Mesendoderm (in vitro differentiated cells): Measurements from ENCODE around the gene CR1.

Experiments
- DNase-seq: peaks from one replicate; pipeline ENCODE4 v3.0.0; 2013
- H2AK5ac ChIP-seq: 2 replicates; pipeline ENCODE4 v1.6.1; 2013; ENCODE audit warnings: low read length, inconsistent platforms
- H2BK120ac ChIP-seq: 2 replicates; pipeline ENCODE4 v1.6.1; 2013; ENCODE audit warnings: low read depth, mild to moderate bottlenecking, low read length, moderate library complexity, mixed read lengths
- H2BK15ac ChIP-seq: replicated peaks from 2 replicates; pipeline ENCODE4 v1.6.1; 2013; ENCODE audit warnings: low read depth, mild to moderate bottlenecking, moderate library complexity
- H2BK5ac ChIP-seq: 2 replicates; pipeline ENCODE4 v1.6.1; 2013; ENCODE audit warnings: low read length, inconsistent platforms
- H3K18ac ChIP-seq: 2 replicates; pipeline ENCODE4 v1.6.1; 2013; ENCODE audit warnings: mild to moderate bottlenecking, low read length, mixed read lengths
- H3K23ac ChIP-seq: one replicate; pipeline ENCODE4 v1.6.1; 2013; ENCODE audit warnings: low read length
- H3K27ac ChIP-seq: 2 replicates; pipeline ENCODE4 v1.5.1; 2013; ENCODE audit warnings: low read depth, mild to moderate bottlenecking, inconsistent platforms, low read length, moderate library complexity
- H3K27me3 ChIP-seq: 2 replicates; pipeline ENCODE4 v1.6.1; 2013; ENCODE audit warnings: low read length, control low read depth, mild to moderate bottlenecking, inconsistent platforms; ENCODE audit not compliant: insufficient read depth, poor library complexity
- H3K36me3 ChIP-seq: 2 replicates; pipeline ENCODE4 v1.6.1; 2013; ENCODE audit warnings: low read length, inconsistent platforms; ENCODE audit not compliant: control insufficient read depth, insufficient read depth
- H3K4ac ChIP-seq: one replicate; pipeline ENCODE4 v1.6.1; 2013; ENCODE audit warnings: low read depth, mild to moderate bottlenecking, low read length, moderate library complexity
- H3K4me1 ChIP-seq: 2 replicates; pipeline ENCODE4 v1.6.1; 2013; ENCODE audit warnings: low read depth, low read length, inconsistent platforms; ENCODE audit not compliant: control insufficient read depth
- H3K4me2 ChIP-seq: 2 replicates; pipeline ENCODE4 v1.6.1; 2013; ENCODE audit warnings: low read length
- H3K4me3 ChIP-seq: 2 replicates; pipeline ENCODE4 v1.5.1; 2013; ENCODE audit warnings: mild to moderate bottlenecking, low read length
- H3K56ac ChIP-seq: one replicate; pipeline ENCODE4 v1.6.1; 2013; ENCODE audit warnings: low read length
- H3K79me1 ChIP-seq: 2 replicates; pipeline ENCODE4 v1.6.1; 2013; ENCODE audit warnings: low read length, inconsistent platforms
- H3K79me2 ChIP-seq: 2 replicates; pipeline ENCODE4 v1.6.1; 2013; ENCODE audit warnings: mild to moderate bottlenecking, low read length; ENCODE audit not compliant: control insufficient read depth, insufficient read depth
- H3K9ac ChIP-seq: 2 replicates; pipeline ENCODE4 v1.6.1; 2013; ENCODE audit warnings: low read length, inconsistent platforms
- H4K5ac ChIP-seq: one replicate; pipeline ENCODE4 v1.6.1; 2013; ENCODE audit warnings: low read length
- H4K8ac ChIP-seq: one replicate; pipeline ENCODE4 v1.6.1; 2013; ENCODE audit warnings: low read depth, mild to moderate bottlenecking, control low read depth, low read length, moderate library complexity
- WGBS: extraction: QIAGEN DNeasy Blood & Tissue Kit; methylation state at CpG from one replicate; pipeline ENCODE4 v1.1.7; 2013; ENCODE audit warnings: low lambda C conversion rate, missing lambda C conversion rate; ENCODE audit not compliant: insufficient coverage; ENCODE audit errors: extremely low coverage; 5-methylcytosine and 5-hydroxymethylcytosine counted together

CR1 gene

DNA sequence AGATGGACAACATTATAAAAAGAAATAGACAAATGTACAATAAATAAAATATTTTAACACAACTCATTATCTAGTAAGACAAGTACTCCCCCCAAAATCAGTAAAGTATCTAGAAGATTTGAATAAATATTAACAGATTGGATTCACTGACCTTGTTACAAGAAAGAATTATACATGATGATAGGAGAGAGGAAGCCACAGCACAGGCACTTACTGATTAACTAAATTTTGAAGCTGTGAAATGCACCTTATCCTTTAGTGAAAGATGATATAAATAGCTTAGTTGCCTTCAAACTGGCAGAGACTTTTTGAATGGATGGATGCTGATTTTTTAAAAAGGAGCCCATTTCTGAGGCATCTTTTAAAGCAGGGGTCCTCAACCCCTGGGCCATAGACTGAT lies 8.5 kb downstream of the CR1 start:
- Histone ChIP-seq H3K56ac (no peak overlapping the region), H4K8ac (no peak overlapping the region), H2BK15ac (no peak overlapping the region), H3K4me1 (no peaks in the 10 kb centered on the region), H3K4me3 (no peak overlapping the region), H2BK5ac (no peak overlapping the region), H2BK120ac (no peak overlapping the region), H3K4me2 (no peak overlapping the region), H3K23ac (no peak overlapping the region), H3K27me3 (no peaks in the 10 kb centered on the region), H3K9ac (no peak overlapping the region), H3K27ac (no peak overlapping the region), H3K79me2 (no peaks in the 10 kb centered on the region), H4K5ac (no peak overlapping the region), H3K79me1 (no peaks in the 10 kb centered on the region), H3K4ac (no peak overlapping the region), H3K18ac (no peak overlapping the region), H3K36me3 (no peaks in the 10 kb centered on the region), H2AK5ac (no peak overlapping the region)
- DNase-seq, result no peak

DNA sequence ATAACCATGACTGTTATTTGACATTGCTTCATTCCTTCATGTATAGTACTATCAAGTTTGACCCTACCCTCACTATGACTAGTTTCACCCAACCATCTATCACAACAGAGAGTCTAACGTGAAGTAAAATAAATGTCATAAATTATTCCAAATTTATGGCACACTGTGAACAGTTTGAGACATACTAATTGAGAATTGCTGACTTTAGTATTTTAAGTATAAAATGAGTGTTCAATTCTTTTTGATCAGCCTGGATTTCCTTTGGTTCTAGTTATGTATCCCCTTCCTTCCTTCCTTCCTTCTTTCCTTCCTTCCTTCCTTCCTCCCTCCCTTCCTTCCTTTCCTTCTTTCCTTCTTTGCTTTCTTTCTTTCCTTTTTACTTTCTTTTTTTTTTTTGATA lies 14.5 kb downstream of the CR1 start:
- no peak overlapping the region for H3K4ac ChIP-seq
- no peak overlapping the region for H3K23ac ChIP-seq
- no peaks in the 10 kb centered on the region for H3K79me2 ChIP-seq
- no peak overlapping the region for H4K8ac ChIP-seq
- no peaks in the 10 kb centered on the region for H3K79me1 ChIP-seq
- no peak overlapping the region for H3K18ac ChIP-seq
- no peak overlapping the region for H2BK15ac ChIP-seq
- no peak overlapping the region for H3K56ac ChIP-seq
- no peaks in the 10 kb centered on the region for H3K4me1 ChIP-seq
- no peak overlapping the region for H2BK120ac ChIP-seq
- H4K5ac ChIP-seq, result no peak overlapping the region
- no peak overlapping the region for H3K4me3 ChIP-seq
- no peak overlapping the region for H2AK5ac ChIP-seq
- no peak overlapping the region for H2BK5ac ChIP-seq
- H3K27me3 ChIP-seq, result no peaks in the 10 kb centered on the region
- no peaks in the 10 kb centered on the region for H3K36me3 ChIP-seq
- no peak overlapping the region for H3K4me2 ChIP-seq
- DNase-seq, result no peak
- no CpG with 5 or more reads among the region's 1 CpG for WGBS
- no peak overlapping the region for H3K9ac ChIP-seq
- H3K27ac ChIP-seq, result no peak overlapping the region

DNA sequence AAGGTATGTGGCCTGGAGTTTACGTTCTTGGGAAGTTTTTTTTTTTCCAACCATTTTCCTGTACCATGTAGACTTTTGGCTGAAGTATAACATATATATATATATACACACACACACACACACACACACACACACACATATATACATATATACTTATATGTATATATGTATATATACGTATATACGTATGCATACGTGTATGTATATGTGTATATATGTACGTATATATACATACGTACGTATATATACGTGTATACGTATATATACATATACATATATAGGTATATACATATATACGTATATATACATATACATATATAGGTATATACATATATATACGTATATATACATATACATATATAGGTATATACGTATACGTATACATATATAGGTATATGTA lies 18.9 kb downstream of the CR1 start:
- Histone ChIP-seq H3K9ac (no peak overlapping the region), H4K8ac (no peak overlapping the region), H3K27ac (no peak overlapping the region), H3K4ac (no peak overlapping the region), H3K4me1 (no peaks in the 10 kb centered on the region), H2AK5ac (no peak overlapping the region), H3K27me3 (no peaks in the 10 kb centered on the region), H2BK15ac (no peak overlapping the region), H4K5ac (no peak overlapping the region), H3K79me1 (no peaks in the 10 kb centered on the region), H2BK120ac (no peak overlapping the region), H3K18ac (no peak overlapping the region), H3K4me2 (no peak overlapping the region), H3K79me2 (no peaks in the 10 kb centered on the region), H3K56ac (no peak overlapping the region), H3K23ac (no peak overlapping the region), H3K4me3 (no peak overlapping the region), H2BK5ac (no peak overlapping the region), H3K36me3 (no peaks in the 10 kb centered on the region)
- no CpG with 5 or more reads among the region's 13 CpGs for WGBS
- DNase-seq, result no peak

DNA sequence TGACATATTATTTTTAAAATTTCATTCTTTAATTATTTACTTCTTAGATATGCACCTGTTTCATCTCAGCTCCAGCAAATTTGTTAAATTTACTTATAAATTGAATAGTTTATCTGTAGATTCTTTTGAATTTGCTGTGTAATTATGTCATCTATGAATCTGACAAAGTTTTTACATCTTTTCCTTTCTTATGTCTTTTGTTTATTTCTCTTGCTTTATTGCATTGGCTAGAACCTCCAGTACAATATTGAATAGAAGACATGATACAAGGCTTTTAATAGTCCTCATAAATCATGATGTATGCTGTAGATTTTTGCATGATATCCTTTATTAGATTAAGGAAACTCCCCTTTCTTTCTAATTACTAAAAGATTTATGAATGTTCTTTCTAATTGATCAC lies 20.8 kb downstream of the CR1 start:
- no peak overlapping the region for H3K9ac ChIP-seq
- H2BK5ac ChIP-seq, result no peak overlapping the region
- H3K79me2 ChIP-seq, result no peaks in the 10 kb centered on the region
- H4K8ac ChIP-seq, result no peak overlapping the region
- H2BK120ac ChIP-seq, result no peak overlapping the region
- H2BK15ac ChIP-seq, result no peak overlapping the region
- no peak for DNase-seq
- H3K27ac ChIP-seq, result no peak overlapping the region
- H3K18ac ChIP-seq, result no peak overlapping the region
- no peaks in the 10 kb centered on the region for H3K4me1 ChIP-seq
- H3K56ac ChIP-seq, result no peak overlapping the region
- no peak overlapping the region for H3K23ac ChIP-seq
- H2AK5ac ChIP-seq, result no peak overlapping the region
- H3K4me2 ChIP-seq, result no peak overlapping the region
- H3K4ac ChIP-seq, result no peak overlapping the region
- no peak overlapping the region for H3K4me3 ChIP-seq
- H3K27me3 ChIP-seq, result no peaks in the 10 kb centered on the region
- no peak overlapping the region for H4K5ac ChIP-seq
- H3K79me1 ChIP-seq, result no peaks in the 10 kb centered on the region
- H3K36me3 ChIP-seq, result no peaks in the 10 kb centered on the region

DNA sequence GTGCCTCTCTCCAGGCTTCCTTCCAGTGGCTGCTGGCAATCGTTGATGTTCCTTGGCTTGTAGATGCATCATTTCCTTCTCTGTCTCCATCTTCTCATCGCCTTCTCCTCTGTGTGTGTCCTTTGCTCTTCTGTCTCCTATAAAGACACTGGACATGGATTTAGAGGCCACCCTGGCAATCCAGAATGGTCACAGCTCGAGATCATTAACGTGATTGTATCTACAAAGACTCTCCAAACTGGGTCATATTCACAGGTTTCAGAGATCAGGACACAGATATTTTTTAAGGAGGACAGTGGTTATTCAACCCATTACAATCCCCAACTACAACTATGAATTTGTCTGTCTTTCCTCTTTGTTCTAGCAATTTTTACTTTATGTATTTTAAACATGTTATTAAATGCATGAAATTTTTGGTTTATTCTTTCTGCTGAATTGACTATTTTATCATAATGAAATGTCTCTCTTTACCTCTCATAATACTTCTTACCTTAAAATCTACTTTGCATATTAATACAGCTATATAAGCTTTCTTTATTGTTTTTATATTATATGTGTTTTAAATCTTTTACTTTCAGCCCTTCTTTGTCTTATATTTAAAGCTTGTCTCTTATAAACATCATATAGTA lies 22.8 kb downstream of the CR1 start:
- Histone ChIP-seq H3K4ac (no peak overlapping the region), H3K4me2 (no peak overlapping the region), H4K5ac (no peak overlapping the region), H3K23ac (no peak overlapping the region), H3K4me1 (no peaks in the 10 kb centered on the region), H3K79me2 (no peaks in the 10 kb centered on the region), H4K8ac (no peak overlapping the region), H2BK5ac (no peak overlapping the region), H3K27ac (no peak overlapping the region), H3K18ac (no peak overlapping the region), H3K79me1 (no peaks in the 10 kb centered on the region), H2BK15ac (no peak overlapping the region), H3K36me3 (no peaks in the 10 kb centered on the region), H3K4me3 (no peak overlapping the region), H3K27me3 (no peaks in the 10 kb centered on the region), H2BK120ac (no peak overlapping the region), H3K9ac (no peak overlapping the region), H2AK5ac (no peak overlapping the region), H3K56ac (no peak overlapping the region)
- no CpG with 5 or more reads among the region's 4 CpGs for WGBS
- DNase-seq, result no peak

DNA sequence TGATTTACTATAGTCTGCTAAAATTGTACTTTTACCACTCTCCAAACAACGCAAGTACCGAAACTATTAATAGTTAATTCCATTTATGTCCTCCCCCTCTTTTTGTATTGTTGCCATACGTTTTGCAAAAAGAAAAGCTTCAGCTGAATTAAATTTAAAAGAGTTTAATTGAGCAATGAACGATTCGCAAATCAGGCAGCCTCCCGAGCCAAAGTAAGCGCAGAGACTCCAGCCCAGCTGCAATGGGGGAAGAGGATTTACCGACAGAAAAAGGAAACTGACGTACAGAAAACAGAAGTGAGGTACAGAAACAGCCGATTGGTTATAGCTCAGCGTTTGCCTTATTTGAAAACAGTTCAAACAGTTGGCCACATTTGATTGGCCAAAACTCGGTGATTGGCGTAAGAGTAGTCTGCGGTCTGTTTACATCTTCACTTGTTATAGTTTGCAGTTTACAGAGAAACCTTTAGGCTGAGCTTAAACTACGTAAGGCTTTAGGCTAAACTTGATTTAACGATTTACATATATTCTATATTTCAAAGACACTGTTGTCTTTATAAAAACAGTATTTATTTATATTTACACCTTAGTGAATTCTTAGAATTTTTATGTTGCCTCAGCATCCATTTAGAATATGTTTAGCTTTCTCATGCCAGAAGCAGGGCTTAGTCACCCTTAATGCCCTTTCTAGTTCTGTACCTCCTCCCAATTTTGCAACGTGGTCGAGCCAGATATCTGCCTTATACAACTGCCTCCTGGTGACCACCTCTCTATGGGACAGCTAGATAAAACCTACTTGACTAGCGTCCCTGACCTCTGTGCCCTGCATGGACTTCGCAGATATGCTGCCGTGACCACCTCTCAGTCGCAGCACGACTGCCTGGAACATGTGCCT lies 23.8 kb downstream of the CR1 start:
- Histone ChIP-seq H3K56ac (no peak overlapping the region), H2BK120ac (no peak overlapping the region), H4K5ac (no peak overlapping the region), H3K18ac (no peak overlapping the region), H2AK5ac (no peak overlapping the region), H2BK5ac (no peak overlapping the region), H2BK15ac (no peak overlapping the region), H3K36me3 (no peaks in the 10 kb centered on the region), H3K4ac (no peak overlapping the region), H3K27me3 (no peaks in the 10 kb centered on the region), H3K23ac (no peak overlapping the region), H4K8ac (no peak overlapping the region), H3K4me1 (no peaks in the 10 kb centered on the region), H3K27ac (no peak overlapping the region), H3K4me2 (no peak overlapping the region), H3K79me1 (no peaks in the 10 kb centered on the region), H3K79me2 (no peaks in the 10 kb centered on the region), H3K4me3 (no peak overlapping the region), H3K9ac (no peak overlapping the region)
- DNase-seq, result no peak
- WGBS, result no CpG with 5 or more reads among the region's 23 CpGs
